Suppressor macrophage treated with lipopolysaccharide for 1 hour (primary cell): ENCODE data around the gene VCL.
"Not testable (repeated sequence)": the region's sequence is repeated elsewhere in the genome, so short reads cannot be mapped to it uniquely, and the experiment has no call there.

ENCODE experiments used
- DNase-seq, 3 donors: peaks; one replicate each; pipeline ENCODE4 v3.0.0-alpha.2; 2020 to 2022

VCL gene

GRCh38 chr10:74113546-74113945, 115.6 kb downstream of the VCL start:
- DNase-seq = no peak

GRCh38 chr10:74114041-74114448, 116.1 kb downstream of the VCL start:
- DNase-seq = peak in 1 of 3 donors; percentile 7

GRCh38 chr10:74117738-74118137, 119.8 kb downstream of the VCL start:
- DNase-seq = peak in 1 of 3 donors; percentile 3

- DNase-seq = no peak
Observed at GRCh38 chr10:74118804-74119203, 120.9 kb downstream of the VCL start.

GRCh38 chr10:74120911-74121310, 123.0 kb downstream of the VCL start:
- DNase-seq = no peak

GRCh38 chr10:74121368-74121767, 123.5 kb downstream of the VCL start:
- no peak for DNase-seq

GRCh38 chr10:74122060-74122459, 124.1 kb downstream of the VCL start:
- no peak for DNase-seq

- DNase-seq = peak; percentile 32 to 54 (median 42)
Observed at GRCh38 chr10:74123081-74123480, 125.2 kb downstream of the VCL start.

- no peak for DNase-seq
Observed at GRCh38 chr10:74133923-74134820, 136.3 kb downstream of the VCL start.

GRCh38 chr10:74135452-74135851, 137.5 kb downstream of the VCL start:
- DNase-seq = no peak

- DNase-seq = no peak
Observed at GRCh38 chr10:74137992-74138391, 140.1 kb downstream of the VCL start.

- peak in 2 of 3 donors; percentile 10 to 19 for DNase-seq
Observed at GRCh38 chr10:74138596-74138995, 140.7 kb downstream of the VCL start.

GRCh38 chr10:74139981-74140380, 142.1 kb downstream of the VCL start:
- DNase-seq = no peak

- no peak for DNase-seq
Observed at GRCh38 chr10:74140553-74140952, 142.6 kb downstream of the VCL start.

GRCh38 chr10:74145133-74145532, 147.2 kb downstream of the VCL start:
- no peak for DNase-seq

GRCh38 chr10:74146980-74147379, 149.1 kb downstream of the VCL start:
- not testable (repeated sequence) for DNase-seq

GRCh38 chr10:74150204-74150989, 152.5 kb downstream of the VCL start, which contains the start of gene AP3M1:
TSS of gene AP3M1 (minus strand) at chr10:74150828. CDS start at chr10:74138379, 12,449 bp downstream.
- peak in 1 of 3 donors; percentile 20 for DNase-seq

GRCh38 chr10:74150990-74151878, 153.3 kb downstream of the VCL start, which contains the start of gene ADK:
TSS of gene ADK (plus strand) at chr10:74151221. CDS start at chr10:74151279, 58 bp downstream.
- peak; percentile 98 to 99 (median 99) for DNase-seq

GRCh38 chr10:74151879-74152722, 154.2 kb downstream of the VCL start:
- peak in 1 of 3 donors; percentile 17 for DNase-seq

GRCh38 chr10:74153123-74153522, 155.2 kb downstream of the VCL start:
- DNase-seq = peak in 1 of 3 donors; percentile 12

- peak in 1 of 3 donors; percentile 17 for DNase-seq
Observed at GRCh38 chr10:74153676-74154075, 155.8 kb downstream of the VCL start.
